ENCODE results near the gene DUSP16.
"Not testable (repeated sequence)": the region's sequence is repeated elsewhere in the genome, so short reads cannot be mapped to it uniquely, and the experiment has no call there.

Gene DUSP16

GRCh38 chr12:12518919-12519318, 43.7 kb downstream of the DUSP16 start:
- no peak for DNase-seq

- no peak for DNase-seq
These were observed 44.2 kb downstream of the DUSP16 start for GRCh38 chr12:12518464-12518845.

GRCh38 chr12:12513416-12514006, 49.2 kb downstream of the DUSP16 start:
- no peak for DNase-seq

GRCh38 chr12:12511895-12512711, 50.6 kb downstream of the DUSP16 start:
- DNase-seq: peak in 1 of 2 donors; percentile 30

GRCh38 chr12:12511021-12511783, 51.5 kb downstream of the DUSP16 start:
- DNase-seq: no peak

- DNase-seq: no peak
These were observed 52.1 kb downstream of the DUSP16 start for GRCh38 chr12:12510551-12510950.

- no peak for DNase-seq
These were observed 52.5 kb downstream of the DUSP16 start for GRCh38 chr12:12510141-12510540.

GRCh38 chr12:12508612-12509011, 54.1 kb downstream of the DUSP16 start:
- DNase-seq: peak; percentile 89 to 93

GRCh38 chr12:12507121-12507520, 55.5 kb downstream of the DUSP16 start:
- DNase-seq: no peak

- no peak for DNase-seq
These were observed 56.2 kb downstream of the DUSP16 start for GRCh38 chr12:12506496-12506890.

- DNase-seq: no peak
These were observed 56.8 kb downstream of the DUSP16 start for GRCh38 chr12:12505544-12506495.

- peak in 1 of 2 donors; percentile 19 for DNase-seq
These were observed 59.1 kb downstream of the DUSP16 start for GRCh38 chr12:12503384-12504078.

- no peak for DNase-seq
These were observed 59.9 kb downstream of the DUSP16 start for GRCh38 chr12:12502815-12503151.

- DNase-seq: not testable (repeated sequence)
These were observed 60.4 kb downstream of the DUSP16 start for GRCh38 chr12:12502130-12502814.

GRCh38 chr12:12501121-12501520, 61.5 kb downstream of the DUSP16 start:
- DNase-seq: no peak

GRCh38 chr12:12499909-12500604, 62.6 kb downstream of the DUSP16 start:
- DNase-seq: no peak

GRCh38 chr12:12498210-12498609, 64.5 kb downstream of the DUSP16 start:
- no peak for DNase-seq

- DNase-seq: no peak
These were observed 67.1 kb downstream of the DUSP16 start for GRCh38 chr12:12495536-12495935.

GRCh38 chr12:12492547-12492946, 70.1 kb downstream of the DUSP16 start:
- peak; percentile 40 for DNase-seq

- DNase-seq: no peak
These were observed 71.1 kb downstream of the DUSP16 start for GRCh38 chr12:12491606-12492005.
